Measurements from ENCODE around the gene RGS9.
A peak's percentile ranks its signal among the peaks of the same experiment; 100 is the strongest.

RGS9 gene

GRCh38 chr17:65230040-65230439 lies 92.9 kb downstream of the RGS9 start:
- DNase-seq (ENCODE audit: low spot score), result no peak
- no peak overlapping the region for H3K27ac ChIP-seq
- ChIA-PET CTCF (interaction anchor here (0.6 to 1.0 kb wide), 2 partner anchors 10 to 93 kb away, joined by 3 to 5 read pairs; partner anchors contain the start of gene RGS9), POLR2A (ENCODE audit: low non-redundant PET) (no interaction called here)
- TF ChIP-seq CTCF (conservative IDR thresholded peaks at IDR 0.05; ENCODE audit: low read depth), result no peak

- TF ChIP-seq CTCF (conservative IDR thresholded peaks at IDR 0.05; ENCODE audit: low read depth), result no peak
- CTCF ChIA-PET, result interaction anchor here (0.5 to 2.0 kb wide), 9 partner anchors 9 to 1073 kb away, joined by 3 to 12 read pairs (median 4); no protein-coding TSS in a partner anchor
- POLR2A ChIA-PET (ENCODE audit: low non-redundant PET), result no interaction called here
- H3K27ac ChIP-seq, result no peak overlapping the region
- no peak for DNase-seq (ENCODE audit: low spot score)
Measured at GRCh38 chr17:65231086-65231485, 93.9 kb downstream of the RGS9 start.

GRCh38 chr17:65231662-65232335 lies 94.6 kb downstream of the RGS9 start:
- H3K27ac ChIP-seq, result no peak overlapping the region
- ChIA-PET CTCF (interaction anchor here (0.5 to 2.0 kb wide), 9 partner anchors 9 to 1072 kb away, joined by 3 to 12 read pairs (median 4); no protein-coding TSS in a partner anchor), POLR2A (ENCODE audit: low non-redundant PET) (no interaction called here)
- TF ChIP-seq CTCF (conservative IDR thresholded peaks at IDR 0.05; ENCODE audit: low read depth), result peak; percentile 58
- DNase-seq (ENCODE audit: low spot score), result peak; percentile 91

- no peak for DNase-seq (ENCODE audit: low spot score)
- TF ChIP-seq CTCF (conservative IDR thresholded peaks at IDR 0.05; ENCODE audit: low read depth), result no peak
- POLR2A ChIA-PET (ENCODE audit: low non-redundant PET), result no interaction called here
- H3K27ac ChIP-seq, result no peak overlapping the region
- CTCF ChIA-PET, result no interaction called here
Measured at GRCh38 chr17:65235284-65235683, 98.1 kb downstream of the RGS9 start.

- TF ChIP-seq CTCF (conservative IDR thresholded peaks at IDR 0.05; ENCODE audit: low read depth), result no peak
- ChIA-PET CTCF (no interaction called here), POLR2A (ENCODE audit: low non-redundant PET) (no interaction called here)
- H3K27ac ChIP-seq, result no peak overlapping the region
- DNase-seq (ENCODE audit: low spot score), result no peak
Measured at GRCh38 chr17:65236321-65236720, 99.2 kb downstream of the RGS9 start.

- peak; percentile 32 for DNase-seq (ENCODE audit: low spot score)
- H3K27ac ChIP-seq, result no peak overlapping the region
- CTCF ChIA-PET, result interaction anchor here (0.6 kb wide), 1 partner anchor 10 kb away, joined by 5 read pairs; no protein-coding TSS in a partner anchor
- TF ChIP-seq CTCF (conservative IDR thresholded peaks at IDR 0.05; ENCODE audit: low read depth), result no peak
- POLR2A ChIA-PET (ENCODE audit: low non-redundant PET), result no interaction called here
Measured at GRCh38 chr17:65243838-65244625, 106.9 kb downstream of the RGS9 start.

Measured in RWPE1 (cell line).